HUES64 (cell line): ENCODE data around the gene ANK3.

Experiments used
- H3K27ac ChIP-seq: 2 replicates; pipeline ENCODE4 v1.7.0; 2013; ENCODE audit warnings: low read depth, low read length, inconsistent platforms
- H3K27me3 ChIP-seq: 2 replicates; pipeline ENCODE4 v1.6.1; 2013; ENCODE audit warnings: mild to moderate bottlenecking, low read length; ENCODE audit not compliant: insufficient read depth
- H3K36me3 ChIP-seq: 2 replicates; pipeline ENCODE4 v1.6.1; 2013; ENCODE audit warnings: mild to moderate bottlenecking, low read length; ENCODE audit not compliant: insufficient read depth
- H3K4me1 ChIP-seq: 2 replicates; pipeline ENCODE4 v1.6.1; 2013; ENCODE audit warnings: mild to moderate bottlenecking, low read length, moderate library complexity; ENCODE audit not compliant: insufficient read depth
- H3K4me3 ChIP-seq: 2 replicates; pipeline ENCODE4 v1.5.1; 2013; ENCODE audit warnings: mild to moderate bottlenecking, low read length, moderate library complexity
- H3K9ac ChIP-seq: 2 replicates; pipeline ENCODE4 v1.6.1; 2013; ENCODE audit warnings: mild to moderate bottlenecking, low read depth, low read length
- H3K9me3 ChIP-seq: 2 replicates; pipeline ENCODE4 v1.6.1; 2013; ENCODE audit warnings: low read depth, low read length; ENCODE audit not compliant: insufficient read depth
- WGBS: fragments of 150-250, 120-280 bp; methylation state at CpG from one replicate; pipeline ENCODE4 v1.1.7; 2013; ENCODE audit warnings: missing lambda C conversion rate; 5-methylcytosine and 5-hydroxymethylcytosine counted together

ANK3 gene

GRCh38 chr10:59995862-59996261 is 393.8 kb downstream of the ANK3 start:
- H3K4me3 ChIP-seq: no peak overlapping the region
- H3K27me3 ChIP-seq: no peaks in the 10 kb centered on the region
- peaks cover 3% of the 10 kb centered on the region; the same call in 1 of the 2 replicates for H3K9me3 ChIP-seq
- no peak overlapping the region for H3K27ac ChIP-seq
- H3K9ac ChIP-seq: no peak overlapping the region
- H3K36me3 ChIP-seq: no peaks in the 10 kb centered on the region
- peaks cover 12% of the 10 kb centered on the region for H3K4me1 ChIP-seq

- 94% methylated on average over 1 of the region's 1 CpG for WGBS
- H3K9me3 ChIP-seq: peaks cover 3% of the 10 kb centered on the region; the same call in 1 of the 2 replicates
- no peak overlapping the region for H3K9ac ChIP-seq
- H3K4me1 ChIP-seq: peaks cover 12% of the 10 kb centered on the region
- no peak overlapping the region for H3K27ac ChIP-seq
- no peaks in the 10 kb centered on the region for H3K36me3 ChIP-seq
- no peaks in the 10 kb centered on the region for H3K27me3 ChIP-seq
- no peak overlapping the region for H3K4me3 ChIP-seq
Observed at GRCh38 chr10:59993931-59994330, 395.7 kb downstream of the ANK3 start.

- Histone ChIP-seq H3K27me3 (no peaks in the 10 kb centered on the region), H3K9ac (no peak overlapping the region), H3K27ac (no peak overlapping the region), H3K4me1 (peaks cover 12% of the 10 kb centered on the region), H3K36me3 (no peaks in the 10 kb centered on the region), H3K9me3 (peaks cover 8% of the 10 kb centered on the region; the same call in 1 of the 2 replicates), H3K4me3 (no peak overlapping the region)
- WGBS: 73% methylated on average over 3 of the region's 3 CpGs
Observed at GRCh38 chr10:59991661-59992060, 398.0 kb downstream of the ANK3 start.

- Histone ChIP-seq H3K9ac (no peak overlapping the region), H3K9me3 (peaks cover 8% of the 10 kb centered on the region; the same call in 1 of the 2 replicates), H3K27ac (no peak overlapping the region), H3K36me3 (no peaks in the 10 kb centered on the region), H3K27me3 (no peaks in the 10 kb centered on the region), H3K4me3 (no peak overlapping the region), H3K4me1 (peaks cover 12% of the 10 kb centered on the region)
Observed at GRCh38 chr10:59991117-59991516, 398.6 kb downstream of the ANK3 start.

GRCh38 chr10:59985639-59986038 is 404.0 kb downstream of the ANK3 start:
- no peak overlapping the region for H3K9ac ChIP-seq
- H3K27ac ChIP-seq: no peak overlapping the region
- 0 out of 2 replicates have a peak, but pooled peaks cover 5% of the 10 kb centered on the region for H3K9me3 ChIP-seq
- H3K27me3 ChIP-seq: no peaks in the 10 kb centered on the region
- no peak overlapping the region for H3K4me3 ChIP-seq
- no peaks in the 10 kb centered on the region for H3K36me3 ChIP-seq
- 0 out of 2 replicates have a peak, but pooled peaks cover 6% of the 10 kb centered on the region for H3K4me1 ChIP-seq

GRCh38 chr10:59984415-59984814 is 405.3 kb downstream of the ANK3 start:
- Histone ChIP-seq H3K4me3 (no peak overlapping the region), H3K9ac (no peak overlapping the region), H3K9me3 (0 out of 2 replicates have a peak, but pooled peaks cover 5% of the 10 kb centered on the region), H3K4me1 (0 out of 2 replicates have a peak, but pooled peaks cover 6% of the 10 kb centered on the region), H3K36me3 (no peaks in the 10 kb centered on the region), H3K27me3 (no peaks in the 10 kb centered on the region), H3K27ac (no peak overlapping the region)
- no CpG with 5 or more reads among the region's 1 CpG for WGBS

GRCh38 chr10:59980356-59980755 is 409.3 kb downstream of the ANK3 start:
- Histone ChIP-seq H3K27ac (no peak overlapping the region), H3K27me3 (no peaks in the 10 kb centered on the region), H3K9ac (no peak overlapping the region), H3K36me3 (no peaks in the 10 kb centered on the region), H3K9me3 (peaks cover 22% of the 10 kb centered on the region), H3K4me1 (0 out of 2 replicates have a peak, but pooled peaks cover 6% of the 10 kb centered on the region), H3K4me3 (no peak overlapping the region)
- 94% methylated on average over 1 of the region's 1 CpG for WGBS

- no peak overlapping the region for H3K27ac ChIP-seq
Observed at GRCh38 chr10:59977486-59977885, 412.2 kb downstream of the ANK3 start.

GRCh38 chr10:59976909-59977308 is 412.8 kb downstream of the ANK3 start:
- no peak overlapping the region for H3K4me3 ChIP-seq
- H3K9me3 ChIP-seq: peaks cover 22% of the 10 kb centered on the region
- H3K27me3 ChIP-seq: no peaks in the 10 kb centered on the region
- H3K27ac ChIP-seq: no peak overlapping the region
- no peak overlapping the region for H3K9ac ChIP-seq
- H3K36me3 ChIP-seq: no peaks in the 10 kb centered on the region
- H3K4me1 ChIP-seq: 0 out of 2 replicates have a peak, but pooled peaks cover 6% of the 10 kb centered on the region

More at GRCh38 chr10:59977486-59977885, 412.2 kb downstream of the ANK3 start:
- Histone ChIP-seq H3K27me3 (no peaks in the 10 kb centered on the region), H3K9me3 (peaks cover 22% of the 10 kb centered on the region), H3K9ac (no peak overlapping the region), H3K4me3 (no peak overlapping the region), H3K4me1 (0 out of 2 replicates have a peak, but pooled peaks cover 6% of the 10 kb centered on the region), H3K36me3 (no peaks in the 10 kb centered on the region)
